Pancreas (tissue), 10 donors: ENCODE data around the gene P2RY1. TPM values are rescaled to one million over a fixed set of nuclear protein-coding genes. Genes with fewer than 3 reads are reported as not detected.

Experiments used
- ATAC-seq, 4 donors: fragments of 200-7000 bp; cut with Tn5 transposase; one replicate each; pipeline versions ENCODE4 v1.8.0 to v1.9.1; 2020; ENCODE audit warnings: mild to moderate bottlenecking in 4 of 4, moderate library complexity in 4 of 4
- DNase-seq, 6 donors: peaks; one replicate each; pipeline ENCODE4 v3.0.0-alpha.2; 2020
- FAIRE-seq: peaks from 2 replicates; lab custom pipeline; 2012; peaks lifted over from hg19 to GRCh38; lab: Jason Lieb, UNC
- H3K27ac ChIP-seq, 4 donors: fragments of 200-600 bp; sonication (generic); 1 replicate in 3 of 4; 2 replicates in 1 of 4; pipeline versions ENCODE4 v1.5.0 to v1.8.0; 2020
- H3K27me3 ChIP-seq, 4 donors: fragments of 200-600 bp; one replicate each; pipeline ENCODE4 v1.8.0; 2021
- H3K36me3 ChIP-seq, 3 donors: fragments of 200-600 bp; sonication (generic) in 1 of 3; one replicate each; pipeline versions ENCODE4 v1.5.0 to v1.8.0; 2020 to 2021
- H3K4me1 ChIP-seq, 3 donors: fragments of 200-600 bp; one replicate each; pipeline ENCODE4 v1.8.0; 2021
- H3K4me3 ChIP-seq, 4 donors: fragments of 200-600 bp; sonication (generic) in 2 of 4; one replicate each; pipeline versions ENCODE4 v1.5.0 to v1.8.0; 2020 to 2021
- H3K9me3 ChIP-seq, 4 donors: fragments of 200-600 bp; one replicate each; pipeline ENCODE4 v1.8.0; 2021
- WGBS, 2 donors: extraction: QIAGEN DNeasy Blood & Tissue Kit; methylation state at CpG; one replicate each; pipeline ENCODE4 v1.1.7; 2013; 5-methylcytosine and 5-hydroxymethylcytosine counted together
- intact Hi-C, 3 donors: fragments of 100-400 bp; cut with DNase I; formaldehyde crosslinking; loops; one replicate each; pipeline versions ENCODE4 v1.11.1 to v1.14.2; 2022
- polyA plus RNA-seq, 2 donors: library from polyadenylated mRNA; stranded (reverse); fragments of 200-250 nt; gene quantifications; one replicate each; pipeline ENCODE4 v1.2.3, GENCODE V29; 2013
- total RNA-seq, 6 donors: library from RNA; stranded (reverse); fragmentation: NEBNext Ultra II Directional in 4 of 6; extraction: Animal tissue kit (Norgen Biotek cat#: 25700) in 4 of 6; gene quantifications; one replicate each; pipeline versions ENCODE4 v1.2.1 to v1.2.4, GENCODE V29; 2021 to 2023
- TF ChIP-seq, protein P1 (sequence below), 4 donors: fragments of 200-600 bp; sonication (generic) in 3 of 4; IDR thresholded peaks; one replicate each; pipeline versions ENCODE4 v1.5.0 to v1.8.0; 2021; ENCODE audit warnings: antibody characterized with exemption in 4 of 4
- donor health status: healthy with polysubstance abuse.
- donor health status: DM: no; HTN: no; CAD: no; lungs with moderate emphysema.
- donor health status: DM: no; HTN: no; CAD: no.
- donor health status: control.
- donor health status: control.
- donor health status: Bipolar disorder and iron deficiency.
- donor health status: DM: yes; HTN: yes; CAD: no.
- donor health status: DM: no; HTN: no; CAD: no.
- donor health status: DM: no; HTN: no; CAD: no.
- donor health status: DM: yes; HTN: yes; CAD: no.

P2RY1 gene
- total and polyA plus RNA-seq, 8 donors = 1.6 to 15.1 (median 3.8) TPM

DNA sequence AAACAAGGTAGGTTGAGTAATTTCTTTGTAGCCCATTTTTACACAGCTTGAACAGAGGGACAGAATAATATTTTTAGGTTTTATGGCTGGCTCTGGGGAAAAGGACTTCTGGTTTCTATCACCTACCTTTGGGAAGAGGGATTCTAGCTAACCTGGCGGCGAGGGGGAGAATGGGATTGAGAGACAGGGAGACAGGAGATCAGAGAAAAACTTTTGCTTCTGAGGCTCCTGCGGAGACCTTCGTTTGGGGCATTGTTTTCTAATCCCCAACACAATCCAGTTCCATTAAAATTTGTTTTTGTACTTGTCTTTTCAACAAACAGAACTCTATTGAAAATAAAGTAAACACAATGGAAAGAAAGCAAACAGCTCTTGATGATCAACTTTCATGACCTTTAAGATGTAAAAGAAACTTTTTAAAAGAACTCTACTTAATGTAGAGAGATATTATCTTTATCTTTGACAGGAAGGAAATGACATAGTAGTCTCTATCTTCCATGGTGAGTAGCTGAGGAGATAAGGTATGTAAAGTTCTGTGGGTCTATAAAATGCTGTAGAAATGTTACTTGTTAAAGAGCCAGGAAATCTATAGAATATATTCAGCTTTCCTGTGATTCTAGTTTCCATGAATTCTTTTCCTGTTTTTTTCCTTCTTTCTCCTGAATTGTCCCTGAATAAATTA is 37.0 kb upstream of the P2RY1 start:
- no peak overlapping the region for H3K27ac ChIP-seq
- no peak for ATAC-seq
- H3K4me3 ChIP-seq = no peak overlapping the region
- no peaks in the 10 kb centered on the region for H3K9me3 ChIP-seq
- intact Hi-C loops = no loop called here
- FAIRE-seq = no peak
- no peaks in the 10 kb centered on the region for H3K4me1 ChIP-seq
- no peaks in the 10 kb centered on the region for H3K27me3 ChIP-seq
- TF ChIP-seq, protein P1, sequence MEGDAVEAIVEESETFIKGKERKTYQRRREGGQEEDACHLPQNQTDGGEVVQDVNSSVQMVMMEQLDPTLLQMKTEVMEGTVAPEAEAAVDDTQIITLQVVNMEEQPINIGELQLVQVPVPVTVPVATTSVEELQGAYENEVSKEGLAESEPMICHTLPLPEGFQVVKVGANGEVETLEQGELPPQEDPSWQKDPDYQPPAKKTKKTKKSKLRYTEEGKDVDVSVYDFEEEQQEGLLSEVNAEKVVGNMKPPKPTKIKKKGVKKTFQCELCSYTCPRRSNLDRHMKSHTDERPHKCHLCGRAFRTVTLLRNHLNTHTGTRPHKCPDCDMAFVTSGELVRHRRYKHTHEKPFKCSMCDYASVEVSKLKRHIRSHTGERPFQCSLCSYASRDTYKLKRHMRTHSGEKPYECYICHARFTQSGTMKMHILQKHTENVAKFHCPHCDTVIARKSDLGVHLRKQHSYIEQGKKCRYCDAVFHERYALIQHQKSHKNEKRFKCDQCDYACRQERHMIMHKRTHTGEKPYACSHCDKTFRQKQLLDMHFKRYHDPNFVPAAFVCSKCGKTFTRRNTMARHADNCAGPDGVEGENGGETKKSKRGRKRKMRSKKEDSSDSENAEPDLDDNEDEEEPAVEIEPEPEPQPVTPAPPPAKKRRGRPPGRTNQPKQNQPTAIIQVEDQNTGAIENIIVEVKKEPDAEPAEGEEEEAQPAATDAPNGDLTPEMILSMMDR (IDR thresholded peaks at IDR 0.05) = no peak
- 58 to 68% methylated on average over 4 of the region's 4 CpGs for WGBS, 2 donors
- H3K36me3 ChIP-seq = no peaks in the 10 kb centered on the region
- no peak for DNase-seq

DNA sequence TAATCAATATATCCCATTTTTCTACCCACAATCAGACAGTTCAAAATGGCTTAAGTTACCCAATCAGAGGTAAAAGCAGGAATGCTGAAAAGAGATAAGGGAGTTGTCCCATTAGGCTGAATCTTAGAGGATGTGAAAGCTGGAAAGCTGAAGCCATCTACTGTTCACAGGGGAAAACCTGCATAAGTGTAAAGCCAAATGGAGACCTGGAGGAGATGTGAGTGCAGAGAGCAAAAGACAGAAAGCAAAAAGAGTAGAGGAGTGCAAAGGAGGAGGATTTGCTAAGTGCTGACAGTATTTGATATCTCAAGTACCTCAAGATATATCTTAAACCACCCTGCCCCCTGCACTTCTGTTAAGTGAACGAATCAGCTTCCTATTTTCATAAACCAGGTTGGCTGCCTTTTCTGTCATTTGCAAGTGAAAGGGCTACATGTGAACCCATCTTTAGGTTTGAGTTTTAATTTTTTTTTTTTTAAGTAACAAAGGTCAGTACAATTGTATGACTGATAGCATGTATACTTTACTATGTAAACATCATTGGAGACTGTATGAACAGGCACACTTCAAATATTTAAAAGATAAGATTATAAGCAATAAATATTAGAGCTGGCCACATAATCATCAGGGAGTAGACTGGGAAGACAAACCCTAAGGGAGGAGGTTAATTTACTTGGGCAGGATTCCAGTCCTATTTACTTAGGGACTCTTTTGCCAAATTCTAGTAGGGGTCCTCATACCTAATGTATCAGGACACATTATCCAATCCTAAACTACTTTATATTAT is 22.8 kb upstream of the P2RY1 start:
- ATAC-seq = peak in 2 of 4 donors; percentile 16 to 59
- 28 to 31% methylated on average over 1 of the region's 1 CpG for WGBS, 2 donors

DNA sequence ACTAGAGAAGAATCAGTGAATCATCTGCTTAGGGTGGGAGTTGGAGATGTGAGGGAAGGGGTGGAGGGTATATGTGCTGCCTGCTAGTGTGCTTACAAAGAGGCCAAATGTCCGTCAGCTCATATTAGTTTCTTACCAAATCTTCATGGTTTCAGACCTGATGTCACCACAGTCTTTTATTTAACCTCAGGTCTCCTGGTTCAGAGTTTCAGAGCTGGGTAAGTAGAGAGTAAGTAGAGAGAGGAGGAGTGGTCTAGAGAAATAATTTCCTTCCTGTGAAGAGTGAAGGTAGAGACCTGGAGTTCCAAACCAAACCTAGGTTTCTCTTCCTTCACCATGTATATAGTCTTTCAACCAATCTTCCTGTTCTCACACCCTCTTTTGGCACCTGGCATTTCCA is 17.5 kb upstream of the P2RY1 start:
- FAIRE-seq (no peak), DNase-seq (no peak), ATAC-seq (no peak)
- Histone ChIP-seq H3K4me3 (no peak overlapping the region), H3K36me3 (no peaks in the 10 kb centered on the region), H3K4me1 (peaks cover 0 to 3% (median 2%) of the 10 kb centered on the region in 3 donors), H3K27me3 (peaks cover 0 to 22% (median 0%) of the 10 kb centered on the region in 4 donors), H3K27ac (no peak overlapping the region), H3K9me3 (no peaks in the 10 kb centered on the region)
- intact Hi-C loops = no loop called here
- TF ChIP-seq, protein P1 (IDR thresholded peaks at IDR 0.05) = no peak
- 55 to 86% methylated on average over 1 of the region's 1 CpG for WGBS, 2 donors

More for the DNA sequence above, 22.8 kb upstream of the P2RY1 start:
- intact Hi-C loops = no loop called here
- TF ChIP-seq, protein P1 (IDR thresholded peaks at IDR 0.05) = no peak
- Histone ChIP-seq H3K4me3 (no peak overlapping the region), H3K4me1 (peaks cover 0 to 8% (median 6%) of the 10 kb centered on the region in 3 donors), H3K36me3 (no peaks in the 10 kb centered on the region), H3K9me3 (no peaks in the 10 kb centered on the region), H3K27ac (no peak overlapping the region), H3K27me3 (peaks cover 0 to 16% (median 0%) of the 10 kb centered on the region in 4 donors)
- FAIRE-seq (no peak), DNase-seq (no peak)

DNA sequence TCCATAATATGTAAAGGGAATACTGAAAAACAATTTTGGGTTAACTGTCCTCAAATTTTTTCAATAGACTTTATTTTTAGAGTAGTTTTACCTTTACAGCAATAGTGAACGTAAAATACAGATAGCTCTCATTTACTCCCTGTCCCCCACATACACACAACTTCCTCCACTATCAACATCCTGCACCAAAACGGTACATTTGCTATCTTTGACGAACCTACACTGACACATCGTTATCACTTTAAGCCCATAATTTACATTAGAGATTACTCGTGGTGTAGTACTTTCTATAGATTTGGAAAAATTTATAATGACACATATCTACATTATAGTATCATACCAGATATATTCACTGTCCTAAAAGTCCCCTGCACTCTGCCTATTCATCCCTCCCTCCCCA is 16.9 kb upstream of the P2RY1 start:
- Histone ChIP-seq H3K9me3 (no peaks in the 10 kb centered on the region), H3K27ac (no peak overlapping the region), H3K27me3 (peaks cover 0 to 22% (median 0%) of the 10 kb centered on the region in 4 donors), H3K4me3 (no peak overlapping the region), H3K36me3 (no peaks in the 10 kb centered on the region), H3K4me1 (no peaks in the 10 kb centered on the region)
- no peak for ATAC-seq
- no peak for DNase-seq
- FAIRE-seq = no peak
- WGBS, 2 donors = 52 to 63% methylated on average over 5 of the region's 5 CpGs
- intact Hi-C loops = no loop called here
- TF ChIP-seq, protein P1 (IDR thresholded peaks at IDR 0.05) = no peak
